Measurements from ENCODE around the gene WASHC2C.
"Not testable (repeated sequence)": the region's sequence is repeated elsewhere in the genome, so short reads cannot be mapped to it uniquely, and the experiment has no call there.

DNA sequence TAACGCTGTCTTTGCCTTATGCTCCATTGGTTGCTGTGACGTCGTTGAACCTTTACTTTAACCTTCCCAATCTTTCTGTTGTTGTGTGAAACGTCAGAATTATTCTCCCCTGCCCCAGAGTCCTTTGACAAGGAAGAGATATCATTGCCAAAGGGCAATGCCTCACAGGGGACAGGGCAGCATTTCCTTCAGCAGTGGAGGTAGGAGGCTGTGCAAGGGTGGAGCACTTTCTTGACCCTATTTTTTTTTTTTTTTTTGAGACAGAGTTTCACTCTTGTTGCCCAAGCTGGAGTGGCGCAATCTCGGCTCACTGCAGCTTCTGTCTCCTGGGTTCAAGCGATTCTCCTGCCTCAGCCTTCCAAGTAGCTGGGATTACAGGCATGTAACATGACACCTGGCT lies 14.5 kb downstream of the WASHC2C start:
- TF ChIP-seq, protein P1, sequence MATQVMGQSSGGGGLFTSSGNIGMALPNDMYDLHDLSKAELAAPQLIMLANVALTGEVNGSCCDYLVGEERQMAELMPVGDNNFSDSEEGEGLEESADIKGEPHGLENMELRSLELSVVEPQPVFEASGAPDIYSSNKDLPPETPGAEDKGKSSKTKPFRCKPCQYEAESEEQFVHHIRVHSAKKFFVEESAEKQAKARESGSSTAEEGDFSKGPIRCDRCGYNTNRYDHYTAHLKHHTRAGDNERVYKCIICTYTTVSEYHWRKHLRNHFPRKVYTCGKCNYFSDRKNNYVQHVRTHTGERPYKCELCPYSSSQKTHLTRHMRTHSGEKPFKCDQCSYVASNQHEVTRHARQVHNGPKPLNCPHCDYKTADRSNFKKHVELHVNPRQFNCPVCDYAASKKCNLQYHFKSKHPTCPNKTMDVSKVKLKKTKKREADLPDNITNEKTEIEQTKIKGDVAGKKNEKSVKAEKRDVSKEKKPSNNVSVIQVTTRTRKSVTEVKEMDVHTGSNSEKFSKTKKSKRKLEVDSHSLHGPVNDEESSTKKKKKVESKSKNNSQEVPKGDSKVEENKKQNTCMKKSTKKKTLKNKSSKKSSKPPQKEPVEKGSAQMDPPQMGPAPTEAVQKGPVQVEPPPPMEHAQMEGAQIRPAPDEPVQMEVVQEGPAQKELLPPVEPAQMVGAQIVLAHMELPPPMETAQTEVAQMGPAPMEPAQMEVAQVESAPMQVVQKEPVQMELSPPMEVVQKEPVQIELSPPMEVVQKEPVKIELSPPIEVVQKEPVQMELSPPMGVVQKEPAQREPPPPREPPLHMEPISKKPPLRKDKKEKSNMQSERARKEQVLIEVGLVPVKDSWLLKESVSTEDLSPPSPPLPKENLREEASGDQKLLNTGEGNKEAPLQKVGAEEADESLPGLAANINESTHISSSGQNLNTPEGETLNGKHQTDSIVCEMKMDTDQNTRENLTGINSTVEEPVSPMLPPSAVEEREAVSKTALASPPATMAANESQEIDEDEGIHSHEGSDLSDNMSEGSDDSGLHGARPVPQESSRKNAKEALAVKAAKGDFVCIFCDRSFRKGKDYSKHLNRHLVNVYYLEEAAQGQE (IDR thresholded peaks at IDR 0.05): not testable (repeated sequence)
- not testable (repeated sequence) for TF ChIP-seq SP1 (IDR thresholded peaks at IDR 0.05); RAD21 (IDR thresholded peaks at IDR 0.05); RXRA (IDR thresholded peaks at IDR 0.05); NR2F2 (IDR thresholded peaks at IDR 0.05); TAF1 (conservative IDR thresholded peaks at IDR 0.05); HNF4A (conservative IDR thresholded peaks at IDR 0.05); YY1 (IDR thresholded peaks at IDR 0.05); FOXA1 (IDR thresholded peaks at IDR 0.05)
- TF ChIP-seq, protein P2, sequence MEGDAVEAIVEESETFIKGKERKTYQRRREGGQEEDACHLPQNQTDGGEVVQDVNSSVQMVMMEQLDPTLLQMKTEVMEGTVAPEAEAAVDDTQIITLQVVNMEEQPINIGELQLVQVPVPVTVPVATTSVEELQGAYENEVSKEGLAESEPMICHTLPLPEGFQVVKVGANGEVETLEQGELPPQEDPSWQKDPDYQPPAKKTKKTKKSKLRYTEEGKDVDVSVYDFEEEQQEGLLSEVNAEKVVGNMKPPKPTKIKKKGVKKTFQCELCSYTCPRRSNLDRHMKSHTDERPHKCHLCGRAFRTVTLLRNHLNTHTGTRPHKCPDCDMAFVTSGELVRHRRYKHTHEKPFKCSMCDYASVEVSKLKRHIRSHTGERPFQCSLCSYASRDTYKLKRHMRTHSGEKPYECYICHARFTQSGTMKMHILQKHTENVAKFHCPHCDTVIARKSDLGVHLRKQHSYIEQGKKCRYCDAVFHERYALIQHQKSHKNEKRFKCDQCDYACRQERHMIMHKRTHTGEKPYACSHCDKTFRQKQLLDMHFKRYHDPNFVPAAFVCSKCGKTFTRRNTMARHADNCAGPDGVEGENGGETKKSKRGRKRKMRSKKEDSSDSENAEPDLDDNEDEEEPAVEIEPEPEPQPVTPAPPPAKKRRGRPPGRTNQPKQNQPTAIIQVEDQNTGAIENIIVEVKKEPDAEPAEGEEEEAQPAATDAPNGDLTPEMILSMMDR (IDR thresholded peaks at IDR 0.05; ENCODE audit: low read depth, low read length, missing input control): not testable (repeated sequence)
- TF ChIP-seq, protein P3, sequence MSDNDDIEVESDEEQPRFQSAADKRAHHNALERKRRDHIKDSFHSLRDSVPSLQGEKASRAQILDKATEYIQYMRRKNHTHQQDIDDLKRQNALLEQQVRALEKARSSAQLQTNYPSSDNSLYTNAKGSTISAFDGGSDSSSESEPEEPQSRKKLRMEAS (IDR thresholded peaks at IDR 0.05): not testable (repeated sequence)
